HG02840 (cell line): Measurements from ENCODE around the gene GVQW3.
A peak's percentile ranks its signal among the peaks of the same experiment; 100 is the strongest.

ENCODE experiments used
- ATAC-seq: cut with Tn5 transposase; IDR thresholded peaks from one replicate; pipeline ENCODE4 v1.9.1; 2021; ENCODE audit warnings: mild to moderate bottlenecking, moderate library complexity, moderate number of reproducible peaks; ENCODE audit not compliant: unreplicated experiment, low FRiP score

GVQW3 gene

GRCh38 chr11:76380977-76381719 lies at the start of gene GVQW3, which contains the start of gene THAP12:
Gene GVQW3 (plus strand): TSS chr11:76381323. CDS start chr11:76381829, 506 bp downstream.
Gene THAP12 (minus strand): TSS chr11:76381132. CDS start chr11:76380836, 296 bp downstream.
- peak; percentile 82 for ATAC-seq

- no peak for ATAC-seq
Measured at GRCh38 chr11:76334826-76335389, 46.2 kb upstream of the GVQW3 start.

- no peak for ATAC-seq
Measured at GRCh38 chr11:76335842-76336241, 45.3 kb upstream of the GVQW3 start.

GRCh38 chr11:76336597-76336996 lies 44.5 kb upstream of the GVQW3 start:
- ATAC-seq = no peak

- ATAC-seq = no peak
Measured at GRCh38 chr11:76337469-76337868, 43.7 kb upstream of the GVQW3 start.

- ATAC-seq = no peak
Measured at GRCh38 chr11:76337923-76338322, 43.2 kb upstream of the GVQW3 start.

GRCh38 chr11:76339221-76339620 lies 41.9 kb upstream of the GVQW3 start:
- no peak for ATAC-seq

- ATAC-seq = no peak
Measured at GRCh38 chr11:76347466-76347865, 33.7 kb upstream of the GVQW3 start.

- no peak for ATAC-seq
Measured at GRCh38 chr11:76348348-76348747, 32.8 kb upstream of the GVQW3 start.

GRCh38 chr11:76355172-76355571 lies 26.0 kb upstream of the GVQW3 start:
- ATAC-seq = no peak

- no peak for ATAC-seq
Measured at GRCh38 chr11:76361374-76361773, 19.7 kb upstream of the GVQW3 start.

- ATAC-seq = no peak
Measured at GRCh38 chr11:76361776-76362175, 19.3 kb upstream of the GVQW3 start.

- ATAC-seq = no peak
Measured at GRCh38 chr11:76362716-76363115, 18.4 kb upstream of the GVQW3 start.

- ATAC-seq = no peak
Measured at GRCh38 chr11:76365038-76365679, 16.0 kb upstream of the GVQW3 start.

GRCh38 chr11:76368490-76368889 lies 12.6 kb upstream of the GVQW3 start:
- no peak for ATAC-seq

GRCh38 chr11:76369406-76369805 lies 11.7 kb upstream of the GVQW3 start:
- ATAC-seq = no peak

- ATAC-seq = no peak
Measured at GRCh38 chr11:76371170-76371569, 10.0 kb upstream of the GVQW3 start.

- ATAC-seq = no peak
Measured at GRCh38 chr11:76376746-76377558, 4.2 kb upstream of the GVQW3 start.

- ATAC-seq = no peak
Measured at GRCh38 chr11:76379807-76380158, 1.3 kb upstream of the GVQW3 start.

- ATAC-seq = peak; percentile 10
Measured at GRCh38 chr11:76380159-76380976, 755 bp upstream of the GVQW3 start.
